Astrocyte of the spinal cord (primary cell): ENCODE data around the gene C10orf143.

ENCODE experiments used
- DNase-seq: peaks from one replicate; pipeline ENCODE4 v3.0.0; 2011; ENCODE audit warnings: low read depth, low spot score
- H3K4me3 ChIP-seq: 2 replicates; pipeline ENCODE4 v1.5.1; 2011; ENCODE audit warnings: low read depth, mild to moderate bottlenecking, low read length, moderate library complexity
- in situ Hi-C: cut with HindIII; loops from 2 replicates; pipeline ENCODE4 v1.10.0; 2017; ENCODE audit warnings: low sequenced_read_pairs
- TF ChIP-seq, protein P1 (sequence below): IDR thresholded peaks from 2 replicates; pipeline ENCODE4 v1.5.1; 2012; ENCODE audit warnings: low read depth, mild to moderate bottlenecking, low read length, inconsistent platforms

Gene C10orf143

DNA sequence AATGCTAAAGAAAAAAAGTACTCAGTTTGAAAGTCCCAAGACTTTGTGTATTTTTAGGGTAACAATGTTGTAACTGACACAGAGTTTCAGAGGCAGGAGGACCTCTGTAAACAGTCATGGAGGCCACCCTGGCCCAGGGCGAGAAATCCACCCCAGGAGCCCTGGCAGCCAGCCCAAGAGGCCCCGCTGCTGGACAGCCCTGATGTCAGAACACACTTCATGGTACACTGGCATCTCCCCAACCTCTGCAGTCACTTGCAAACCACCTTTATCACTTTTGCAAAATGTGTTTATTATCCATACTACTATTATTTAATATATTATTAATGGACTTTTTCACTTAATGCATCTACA lies 30.2 kb downstream of the C10orf143 start:
- TF ChIP-seq, protein P1, sequence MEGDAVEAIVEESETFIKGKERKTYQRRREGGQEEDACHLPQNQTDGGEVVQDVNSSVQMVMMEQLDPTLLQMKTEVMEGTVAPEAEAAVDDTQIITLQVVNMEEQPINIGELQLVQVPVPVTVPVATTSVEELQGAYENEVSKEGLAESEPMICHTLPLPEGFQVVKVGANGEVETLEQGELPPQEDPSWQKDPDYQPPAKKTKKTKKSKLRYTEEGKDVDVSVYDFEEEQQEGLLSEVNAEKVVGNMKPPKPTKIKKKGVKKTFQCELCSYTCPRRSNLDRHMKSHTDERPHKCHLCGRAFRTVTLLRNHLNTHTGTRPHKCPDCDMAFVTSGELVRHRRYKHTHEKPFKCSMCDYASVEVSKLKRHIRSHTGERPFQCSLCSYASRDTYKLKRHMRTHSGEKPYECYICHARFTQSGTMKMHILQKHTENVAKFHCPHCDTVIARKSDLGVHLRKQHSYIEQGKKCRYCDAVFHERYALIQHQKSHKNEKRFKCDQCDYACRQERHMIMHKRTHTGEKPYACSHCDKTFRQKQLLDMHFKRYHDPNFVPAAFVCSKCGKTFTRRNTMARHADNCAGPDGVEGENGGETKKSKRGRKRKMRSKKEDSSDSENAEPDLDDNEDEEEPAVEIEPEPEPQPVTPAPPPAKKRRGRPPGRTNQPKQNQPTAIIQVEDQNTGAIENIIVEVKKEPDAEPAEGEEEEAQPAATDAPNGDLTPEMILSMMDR, result no peak
- no peak overlapping the region for H3K4me3 ChIP-seq
- DNase-seq, result no peak
- in situ Hi-C loops, result no loop called here

DNA sequence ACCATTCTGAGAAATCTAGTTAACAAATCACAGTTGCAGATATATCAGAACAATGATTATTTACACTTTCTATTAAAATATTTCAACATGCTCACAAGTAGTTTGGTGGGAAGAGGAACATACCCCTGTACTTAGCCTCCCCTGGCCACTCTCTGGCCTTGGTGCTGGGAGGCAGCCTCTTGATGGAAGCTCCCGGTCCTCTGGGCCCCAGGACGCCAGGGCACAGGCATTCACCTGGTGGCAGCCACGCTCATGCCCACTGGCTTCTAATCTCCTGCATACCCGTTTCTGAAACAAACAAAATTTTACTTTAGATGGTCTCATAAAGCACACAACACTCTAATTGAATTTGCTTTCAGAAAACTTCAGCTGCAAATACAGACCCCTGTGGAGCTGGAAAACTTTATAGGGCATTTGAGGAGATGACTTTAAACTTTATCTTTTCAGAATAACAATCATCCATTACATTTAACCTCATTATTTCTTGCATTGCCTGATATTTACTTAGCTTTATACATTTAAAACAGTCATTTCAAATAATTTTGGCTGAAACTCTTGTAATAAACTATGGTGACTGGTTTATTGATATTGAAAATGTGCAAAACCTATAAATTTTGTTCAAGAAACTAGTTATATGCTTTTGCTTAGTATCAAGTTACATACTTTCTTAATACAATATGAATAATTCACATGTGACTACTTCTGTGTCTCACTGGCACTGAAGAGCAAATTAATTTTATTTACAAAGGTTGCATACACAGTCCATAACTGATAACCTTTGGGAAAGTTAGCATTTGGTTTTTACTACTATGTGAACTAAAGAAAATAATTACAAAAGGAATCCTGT lies 30.8 kb downstream of the C10orf143 start:
- TF ChIP-seq, protein P1, result no peak
- no peak overlapping the region for H3K4me3 ChIP-seq
- no peak for DNase-seq
- in situ Hi-C loops, result no loop called here

DNA sequence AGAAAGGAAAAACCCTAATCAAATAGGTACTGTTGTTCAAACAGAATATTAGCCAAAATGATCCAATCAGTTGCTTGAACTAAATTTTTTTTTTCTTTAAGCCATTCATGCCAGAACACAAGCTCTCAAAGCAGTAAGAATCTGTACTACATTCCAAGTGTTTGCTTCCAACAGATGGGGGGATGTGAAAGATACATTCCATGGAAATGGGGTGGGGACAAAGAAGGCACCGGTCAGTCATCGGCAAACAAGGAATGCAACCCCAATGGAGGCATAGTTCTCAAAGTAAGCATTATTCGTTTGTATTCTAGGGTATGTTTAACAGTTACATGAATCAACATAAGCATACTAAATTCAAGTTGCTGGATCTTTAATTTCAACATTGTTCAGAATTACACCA lies 32.5 kb downstream of the C10orf143 start:
- TF ChIP-seq, protein P1, result no peak
- no peak overlapping the region for H3K4me3 ChIP-seq
- DNase-seq, result no peak
- in situ Hi-C loops, result no loop called here

DNA sequence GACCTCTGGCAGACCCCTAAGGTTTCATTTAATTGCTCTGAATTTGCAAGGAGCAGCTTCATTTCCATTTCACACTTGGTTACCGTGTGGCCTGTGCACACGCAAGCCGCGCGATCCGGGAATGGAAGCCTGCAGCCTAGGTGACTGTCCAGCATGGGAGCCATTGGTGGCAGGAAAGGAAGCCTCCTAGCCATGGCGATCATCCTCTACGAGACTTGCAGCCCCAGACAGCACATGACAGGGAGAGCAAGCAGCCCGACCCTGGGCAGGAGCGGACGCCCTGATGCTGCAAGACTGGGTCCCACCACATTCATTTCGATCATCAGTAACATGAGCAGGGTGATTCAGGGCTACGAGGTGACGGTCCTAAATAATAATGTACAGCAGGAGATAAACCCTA lies 33.9 kb downstream of the C10orf143 start:
- no peak for DNase-seq
- in situ Hi-C loops, result no loop called here
- TF ChIP-seq, protein P1, result no peak
- no peak overlapping the region for H3K4me3 ChIP-seq

DNA sequence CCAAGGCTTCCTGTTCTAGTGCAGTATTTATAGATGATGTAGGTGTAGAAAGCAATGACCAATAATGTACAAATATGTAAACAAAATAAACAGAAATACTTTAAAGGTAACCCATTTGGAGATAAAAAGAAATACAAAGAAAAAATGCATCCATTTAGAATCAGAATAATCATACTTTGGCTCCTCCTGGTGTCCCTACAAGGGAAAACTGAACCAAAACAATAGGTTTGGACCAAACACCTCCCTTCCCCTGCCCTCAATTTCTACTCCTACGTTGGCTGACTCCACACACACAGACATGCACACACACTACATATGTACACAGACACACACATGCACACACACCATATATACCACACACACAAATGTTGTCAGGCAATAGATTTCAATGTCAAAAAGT lies 36.0 kb downstream of the C10orf143 start:
- DNase-seq, result no peak
- TF ChIP-seq, protein P1, result no peak
- H3K4me3 ChIP-seq, result no peak overlapping the region
- in situ Hi-C loops, result no loop called here

DNA sequence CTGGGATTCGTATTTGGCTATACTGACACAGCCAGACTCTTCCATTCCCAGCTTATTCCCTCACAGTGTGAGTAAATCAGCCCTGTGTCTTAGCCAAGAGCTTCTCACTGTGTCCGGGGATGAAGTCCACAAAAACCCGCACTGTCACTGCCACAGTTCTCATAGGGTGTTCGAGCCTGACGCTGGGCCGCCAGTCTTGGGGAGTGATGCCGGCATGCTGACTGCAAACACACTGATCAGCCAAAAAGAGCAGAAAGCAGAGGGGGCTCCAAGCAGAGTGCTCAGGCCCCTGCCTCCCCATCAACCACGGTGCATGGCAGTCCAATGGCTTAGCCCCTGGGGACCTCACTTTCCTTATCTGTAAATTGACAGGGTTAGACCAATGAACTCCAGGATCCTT lies 36.7 kb downstream of the C10orf143 start:
- in situ Hi-C loops, result no loop called here
- H3K4me3 ChIP-seq, result no peak overlapping the region
- TF ChIP-seq, protein P1, result no peak
- DNase-seq, result no peak

DNA sequence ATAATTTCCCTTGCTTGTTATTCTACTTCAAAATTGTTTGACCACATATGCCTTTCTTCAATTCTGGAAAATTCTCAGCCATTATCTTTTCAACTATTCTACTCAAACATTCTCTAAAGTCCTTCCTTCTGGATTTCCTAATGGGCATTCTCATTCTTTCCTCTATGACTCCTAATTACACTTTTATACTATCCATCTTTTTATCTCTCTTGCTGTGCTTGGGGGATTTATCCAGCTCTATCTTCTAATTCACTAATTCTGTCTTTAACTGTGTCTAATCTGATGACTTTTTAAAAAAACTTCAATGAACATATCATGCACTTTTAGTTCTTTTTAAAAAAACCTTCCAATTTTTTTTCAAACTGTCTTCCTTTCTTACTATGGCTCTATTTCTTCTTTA lies 38.4 kb downstream of the C10orf143 start:
- in situ Hi-C loops, result no loop called here

More for the DNA sequence above, 38.4 kb downstream of the C10orf143 start:
- TF ChIP-seq, protein P1, result no peak
- no peak for DNase-seq
- no peak overlapping the region for H3K4me3 ChIP-seq
